Prostate gland (tissue), 2 donors: ENCODE data around the gene LRCH2. TPM values are rescaled to one million over a fixed set of nuclear protein-coding genes. Genes with fewer than 3 reads are reported as not detected.

Experiments used
- DNase-seq: peaks from one replicate; pipeline ENCODE4 v3.0.0-alpha.2; 2019; ENCODE audit warnings: low spot score
- H3K27ac ChIP-seq, 2 donors: fragments of 200-600 bp; sonication (generic); 2 replicates each; pipeline ENCODE4 v1.5.1; 2017 to 2019
- H3K27me3 ChIP-seq: fragments of 200-600 bp; sonication (generic); replicated peaks from 2 replicates; pipeline ENCODE4 v1.5.1; 2019; ENCODE audit not compliant: insufficient read depth
- H3K36me3 ChIP-seq, 2 donors: fragments of 200-600 bp; sonication (generic); 1 replicate in 1 of 2; 2 replicates in 1 of 2; pipeline versions ENCODE4 v1.5.1 to v1.8.1; 2017 to 2019
- H3K4me1 ChIP-seq: fragments of 200-600 bp; sonication (generic); replicated peaks from 2 replicates; pipeline ENCODE4 v1.5.1; 2019
- H3K4me3 ChIP-seq, 2 donors: fragments of 200-600 bp; sonication (generic); 2 replicates each; pipeline ENCODE4 v1.5.1; 2017 to 2019
- H3K9me3 ChIP-seq: fragments of 200-600 bp; sonication (generic); 2 replicates; pipeline ENCODE4 v1.5.1; 2017
- CTCF ChIP-seq, 4 experiments: fragments of 200-600 bp in 2 of 4; fragments of 450-650 bp in 2 of 4; sonication (generic) in 2 of 4; IDR thresholded peaks; 1 replicate in 3 of 4; 2 replicates in 1 of 4; pipeline ENCODE4 v1.5.1; 2016 to 2019; ENCODE audit warnings: antibody characterized with exemption in 4 of 4, mild to moderate bottlenecking in 2 of 4, moderate library complexity in 2 of 4
- POLR2A ChIP-seq: fragments of 450-650 bp; IDR thresholded peaks from one replicate; pipeline ENCODE4 v1.6.1; 2016; ENCODE audit warnings: antibody characterized with exemption, mild to moderate bottlenecking
- POLR2AphosphoS5 ChIP-seq: sonication (generic); formaldehyde crosslinking; IDR thresholded peaks from one replicate; pipeline ENCODE4 v1.6.1; 2017; ENCODE audit warnings: antibody characterized with exemption
- WGBS: methylation state at CpG from one replicate; pipeline ENCODE4 v1.1.5; 2018; 5-methylcytosine and 5-hydroxymethylcytosine counted together
- intact Hi-C: fragments of 100-400 bp; cut with DNase I; formaldehyde crosslinking; loops from one replicate; pipeline ENCODE4 v1.14.2; 2022
- total RNA-seq, 2 donors: library from RNA; depleted of rRNA; stranded (reverse); fragments of >200 nt; gene quantifications; one replicate each; pipeline ENCODE4 v1.1.0, GENCODE V29; 2016

The LRCH2 gene
- total RNA-seq, 2 donors from 2014 or later = 5.6 to 7.0 TPM

DNA sequence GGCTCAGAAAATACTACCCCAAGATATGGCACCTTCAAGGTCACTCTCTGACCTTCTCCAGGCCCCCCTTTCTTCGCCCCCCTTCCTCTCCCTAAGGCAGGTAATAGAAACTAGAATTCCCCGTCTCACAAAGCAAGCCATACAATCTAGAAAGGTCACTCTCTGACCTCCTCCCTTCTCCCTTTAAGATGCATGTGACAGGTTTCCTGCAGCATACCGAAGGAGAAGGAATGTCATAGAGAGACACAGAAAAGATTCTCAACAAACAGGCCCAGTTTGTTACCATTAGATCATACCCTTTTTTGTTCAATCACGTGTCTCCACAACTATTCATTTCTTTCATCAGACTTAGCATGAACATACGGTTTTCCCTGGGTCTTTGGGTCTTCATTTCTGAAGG is 95.9 kb downstream of the LRCH2 start:
- Histone ChIP-seq H3K36me3 (no peaks in the 10 kb centered on the region), H3K27me3 (no peaks in the 10 kb centered on the region), H3K4me3 (no peak overlapping the region), H3K9me3 (no peaks in the 10 kb centered on the region), H3K27ac (no peak overlapping the region), H3K4me1 (no peaks in the 10 kb centered on the region)
- TF ChIP-seq CTCF (IDR thresholded peaks at IDR 0.05) (no peak), POLR2A (no peak), POLR2AphosphoS5 (no peak)
- intact Hi-C loops = no loop called here
- DNase-seq = no peak
- WGBS = 75% methylated on average over 5 of the region's 5 CpGs

GRCh38 chrX:115134382-115134781 is 99.5 kb downstream of the LRCH2 start:
- H3K36me3 ChIP-seq = no peaks in the 10 kb centered on the region
- WGBS = 64% methylated on average over 3 of the region's 3 CpGs
- no peak for DNase-seq
- no peaks in the 10 kb centered on the region for H3K4me1 ChIP-seq
- no peak overlapping the region for H3K27ac ChIP-seq
- no peaks in the 10 kb centered on the region for H3K9me3 ChIP-seq
- H3K27me3 ChIP-seq = no peaks in the 10 kb centered on the region
- H3K4me3 ChIP-seq = no peak overlapping the region
- intact Hi-C loops = no loop called here
- TF ChIP-seq POLR2AphosphoS5 (no peak), CTCF (IDR thresholded peaks at IDR 0.05) (no peak)

DNA sequence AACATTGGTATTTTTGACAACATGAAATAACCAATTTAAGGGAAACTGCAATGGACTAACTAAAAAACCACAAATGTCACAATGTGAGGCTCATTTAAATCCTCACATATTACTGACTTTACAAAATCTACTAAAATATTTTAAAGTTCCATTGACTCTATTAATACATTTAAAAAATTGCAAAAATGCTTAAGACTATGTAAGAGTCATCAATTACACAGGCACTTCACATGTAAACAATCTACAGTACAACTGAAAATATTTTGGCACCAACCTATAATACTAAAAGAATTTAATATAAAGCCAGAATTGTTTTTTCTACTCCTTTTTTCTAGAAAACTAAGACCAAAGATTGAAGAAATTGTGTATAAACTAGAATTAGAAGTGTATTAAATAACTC is 121.5 kb downstream of the LRCH2 start:
- no peak for TF ChIP-seq POLR2A
- TF ChIP-seq POLR2AphosphoS5 = no peak
- Histone ChIP-seq H3K4me3 (no peak overlapping the region), H3K27me3 (no peaks in the 10 kb centered on the region), H3K36me3 (no peaks in the 10 kb centered on the region), H3K4me1 (no peaks in the 10 kb centered on the region), H3K9me3 (no peaks in the 10 kb centered on the region), H3K27ac (no peak overlapping the region)
- intact Hi-C loops = no loop called here
- no peak for DNase-seq

DNA sequence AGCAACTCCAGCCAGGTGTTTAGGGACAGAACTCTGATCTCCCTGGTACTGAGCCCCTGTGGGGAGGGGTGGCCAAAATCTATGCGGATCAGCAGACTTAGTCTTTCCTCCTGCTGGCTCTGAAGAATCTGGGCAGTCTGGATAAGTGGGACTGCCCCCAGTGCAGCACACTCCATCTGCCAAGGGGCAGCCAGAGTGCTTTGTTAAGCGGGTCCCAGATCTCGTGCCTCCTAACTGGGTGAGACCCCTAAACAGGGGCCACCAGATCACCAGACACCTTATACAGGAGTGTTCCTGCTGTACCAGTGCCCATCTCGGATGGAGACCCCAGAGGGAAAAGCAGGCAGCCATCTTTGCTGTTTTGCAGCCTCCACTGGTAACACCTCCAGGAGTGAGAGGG is 135.0 kb downstream of the LRCH2 start:
- intact Hi-C loops = no loop called here
- Histone ChIP-seq H3K9me3 (no peaks in the 10 kb centered on the region), H3K4me3 (no peak overlapping the region), H3K36me3 (no peaks in the 10 kb centered on the region), H3K4me1 (no peaks in the 10 kb centered on the region), H3K27ac (no peak overlapping the region), H3K27me3 (no peaks in the 10 kb centered on the region)
- 75% methylated on average over 1 of the region's 4 CpGs for WGBS
- no peak for DNase-seq
- TF ChIP-seq POLR2A (no peak), POLR2AphosphoS5 (no peak), CTCF (IDR thresholded peaks at IDR 0.05) (no peak)

DNA sequence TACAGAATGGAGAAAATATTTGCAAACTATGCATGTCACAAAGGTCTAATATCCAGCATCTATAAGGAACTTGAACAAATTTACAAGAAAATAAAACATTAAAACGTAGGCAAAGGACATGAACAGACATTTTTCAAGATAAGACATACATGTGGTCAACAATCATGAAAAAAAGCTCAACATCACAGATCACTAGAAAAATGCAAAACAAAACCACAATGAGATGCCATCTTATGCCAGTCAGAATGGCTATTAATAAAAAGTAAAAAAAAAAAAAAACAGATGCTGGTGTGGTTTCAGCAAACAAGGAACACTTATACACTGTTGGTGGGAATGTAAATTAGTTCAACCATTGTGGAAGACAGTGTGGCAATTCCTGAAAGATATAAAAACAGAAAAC is 140.7 kb downstream of the LRCH2 start:
- no peaks in the 10 kb centered on the region for H3K4me1 ChIP-seq
- no peak for TF ChIP-seq POLR2A
- no peak for TF ChIP-seq CTCF (IDR thresholded peaks at IDR 0.05)
- TF ChIP-seq POLR2AphosphoS5 = no peak
- no peaks in the 10 kb centered on the region for H3K9me3 ChIP-seq
- WGBS = 69% methylated on average over 1 of the region's 1 CpG
- intact Hi-C loops = no loop called here
- no peak overlapping the region for H3K4me3 ChIP-seq
- H3K36me3 ChIP-seq = no peaks in the 10 kb centered on the region
- H3K27ac ChIP-seq = no peak overlapping the region
- no peaks in the 10 kb centered on the region for H3K27me3 ChIP-seq
- DNase-seq = no peak
